GM13976 (cell line): ENCODE results near the gene SHANK2.
"Not testable (repeated sequence)": the region's sequence is repeated elsewhere in the genome, so short reads cannot be mapped to it uniquely, and the experiment has no call there.

ENCODE experiments used
- DNase-seq: peaks from one replicate; pipeline ENCODE4 v3.0.0; 2012; ENCODE audit warnings: low spot score
- in situ Hi-C: fragments of 300-500 bp; cut with MboI; formaldehyde crosslinking; loops from one replicate; pipeline ENCODE4 v1.12.0; 2022; ENCODE audit warnings: low sequenced_read_pairs, mixed read lengths, inconsistent platforms; ENCODE audit not compliant: unreplicated experiment
- TF ChIP-seq, protein P1 (sequence below): IDR thresholded peaks from 2 replicates; pipeline ENCODE4 v1.5.1; 2012; ENCODE audit warnings: borderline replicate concordance, mild to moderate bottlenecking; ENCODE audit not compliant: insufficient read depth; ENCODE audit errors: extremely low read depth, missing control alignments, control extremely low read depth

The SHANK2 gene

DNA sequence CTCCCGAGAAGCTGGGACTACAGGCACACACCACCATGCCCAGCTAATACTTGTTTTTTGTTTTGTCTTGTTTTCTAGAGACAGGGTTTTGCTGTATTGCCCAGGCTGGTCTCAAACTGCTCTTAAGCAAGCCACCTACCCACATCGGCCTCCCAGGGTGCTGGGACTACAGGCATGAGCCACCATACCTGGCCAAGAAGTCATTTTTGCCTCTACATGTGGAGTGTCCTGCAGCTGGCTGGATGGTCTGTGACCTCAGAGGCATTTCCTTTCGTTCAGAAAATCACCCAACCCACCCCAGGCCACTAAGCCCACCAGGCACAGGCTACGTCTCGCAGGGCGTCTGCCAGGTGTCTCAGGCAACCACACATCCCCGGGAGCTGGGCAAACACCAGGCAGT is 12.8 kb downstream of the SHANK2 start:
- DNase-seq, result no peak
- TF ChIP-seq, protein P1, sequence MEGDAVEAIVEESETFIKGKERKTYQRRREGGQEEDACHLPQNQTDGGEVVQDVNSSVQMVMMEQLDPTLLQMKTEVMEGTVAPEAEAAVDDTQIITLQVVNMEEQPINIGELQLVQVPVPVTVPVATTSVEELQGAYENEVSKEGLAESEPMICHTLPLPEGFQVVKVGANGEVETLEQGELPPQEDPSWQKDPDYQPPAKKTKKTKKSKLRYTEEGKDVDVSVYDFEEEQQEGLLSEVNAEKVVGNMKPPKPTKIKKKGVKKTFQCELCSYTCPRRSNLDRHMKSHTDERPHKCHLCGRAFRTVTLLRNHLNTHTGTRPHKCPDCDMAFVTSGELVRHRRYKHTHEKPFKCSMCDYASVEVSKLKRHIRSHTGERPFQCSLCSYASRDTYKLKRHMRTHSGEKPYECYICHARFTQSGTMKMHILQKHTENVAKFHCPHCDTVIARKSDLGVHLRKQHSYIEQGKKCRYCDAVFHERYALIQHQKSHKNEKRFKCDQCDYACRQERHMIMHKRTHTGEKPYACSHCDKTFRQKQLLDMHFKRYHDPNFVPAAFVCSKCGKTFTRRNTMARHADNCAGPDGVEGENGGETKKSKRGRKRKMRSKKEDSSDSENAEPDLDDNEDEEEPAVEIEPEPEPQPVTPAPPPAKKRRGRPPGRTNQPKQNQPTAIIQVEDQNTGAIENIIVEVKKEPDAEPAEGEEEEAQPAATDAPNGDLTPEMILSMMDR, result no peak
- in situ Hi-C loops, result no loop called here

DNA sequence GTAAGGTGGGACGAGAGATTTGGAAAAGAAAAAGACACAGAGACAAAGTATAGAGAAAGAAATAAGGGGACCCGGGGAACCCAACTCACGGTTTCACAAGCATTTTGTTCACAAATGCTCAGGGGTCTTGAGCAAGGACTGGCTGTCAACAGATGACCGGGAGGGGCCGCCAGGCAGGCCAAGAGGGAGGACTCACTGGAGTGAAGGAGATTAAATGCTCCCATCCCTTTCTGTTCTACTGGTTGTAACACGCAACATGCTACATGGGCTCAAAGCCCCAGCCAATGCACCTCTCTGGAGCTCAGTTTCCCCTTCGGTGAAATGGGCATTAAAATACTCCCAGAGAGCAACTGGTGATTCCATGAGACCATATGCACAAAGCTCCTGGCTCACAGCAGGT is 13.4 kb downstream of the SHANK2 start:
- TF ChIP-seq, protein P1, result no peak
- in situ Hi-C loops, result no loop called here
- no peak for DNase-seq

DNA sequence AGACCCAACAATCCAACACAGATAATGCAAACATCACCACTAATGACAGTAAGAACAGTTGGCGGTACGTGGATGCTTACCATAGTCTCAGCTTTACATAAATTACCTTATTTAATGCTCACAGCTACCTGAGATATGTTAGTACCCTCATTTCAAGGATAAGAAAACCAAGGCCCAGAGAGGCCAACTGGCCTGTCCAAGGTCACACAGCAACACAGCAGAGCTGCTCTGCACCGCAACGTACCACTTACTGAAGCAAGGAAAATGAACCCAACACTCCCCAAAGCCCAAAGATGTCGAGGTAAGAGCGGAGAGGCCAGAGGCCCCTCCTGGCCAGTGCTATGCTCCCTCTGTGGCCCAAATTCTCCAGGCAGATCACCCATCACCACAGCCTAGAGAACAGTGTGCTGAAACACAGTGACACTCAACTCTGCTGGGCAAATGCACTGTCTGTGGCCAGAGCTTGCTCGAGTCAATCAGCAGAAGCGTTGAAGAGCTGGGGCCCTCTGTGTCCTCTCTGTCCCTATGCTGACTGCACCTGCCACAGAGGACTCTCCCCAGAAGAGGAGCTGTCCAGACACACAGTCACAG is 14.0 kb downstream of the SHANK2 start:
- in situ Hi-C loops, result no loop called here
- no peak for DNase-seq
- TF ChIP-seq, protein P1, result no peak

DNA sequence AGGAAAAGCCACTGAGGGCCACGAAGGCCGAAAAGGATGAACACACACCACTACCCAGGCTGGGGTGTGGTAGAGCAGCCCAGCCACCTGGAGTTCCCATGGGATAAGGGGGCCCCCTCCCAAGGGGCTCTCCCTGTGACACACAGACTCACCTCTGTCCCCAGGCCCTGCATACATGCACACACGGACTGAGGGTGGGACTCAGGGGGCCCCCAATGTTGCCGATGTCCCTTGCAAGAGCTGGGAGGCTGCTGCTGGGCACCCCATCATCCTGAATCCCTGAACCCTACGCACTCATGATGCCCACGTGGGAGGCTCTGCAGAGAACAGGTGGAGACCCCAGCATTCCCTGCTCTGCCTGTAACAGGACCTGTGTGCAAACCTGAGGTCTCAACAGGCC is 14.5 kb downstream of the SHANK2 start:
- TF ChIP-seq, protein P1, result no peak
- in situ Hi-C loops, result no loop called here
- DNase-seq, result no peak

DNA sequence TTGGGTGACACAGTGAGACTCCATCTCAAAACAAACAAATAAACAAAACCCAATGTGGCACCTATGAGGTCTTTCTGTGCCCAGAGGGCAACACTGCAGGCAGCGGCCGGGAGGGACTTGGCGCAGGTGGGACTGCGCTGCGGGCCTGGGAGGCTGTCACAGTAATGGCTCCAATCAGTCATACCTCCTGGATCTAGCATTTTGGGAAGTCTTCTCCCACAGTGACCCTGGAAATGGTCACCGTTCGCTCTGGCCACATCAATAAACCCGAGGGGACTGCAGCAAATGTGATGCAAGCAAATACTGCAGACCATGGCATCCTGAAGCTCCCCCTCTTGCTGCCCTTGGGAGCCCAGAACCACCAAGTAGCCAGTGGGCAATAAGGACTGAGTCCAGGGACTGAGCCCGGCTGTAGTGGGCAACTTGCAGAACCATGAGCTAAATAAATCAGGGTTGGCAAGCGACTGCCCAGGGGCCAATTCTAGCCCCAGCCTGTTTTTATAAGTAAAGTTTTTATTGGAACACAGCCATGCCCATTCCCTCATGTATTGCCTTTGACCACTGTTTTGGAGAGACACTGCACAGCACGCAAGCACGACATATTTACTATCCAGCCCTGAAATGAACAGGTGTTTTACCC is 15.4 kb downstream of the SHANK2 start:
- in situ Hi-C loops, result no loop called here
- TF ChIP-seq, protein P1, result no peak
- no peak for DNase-seq

DNA sequence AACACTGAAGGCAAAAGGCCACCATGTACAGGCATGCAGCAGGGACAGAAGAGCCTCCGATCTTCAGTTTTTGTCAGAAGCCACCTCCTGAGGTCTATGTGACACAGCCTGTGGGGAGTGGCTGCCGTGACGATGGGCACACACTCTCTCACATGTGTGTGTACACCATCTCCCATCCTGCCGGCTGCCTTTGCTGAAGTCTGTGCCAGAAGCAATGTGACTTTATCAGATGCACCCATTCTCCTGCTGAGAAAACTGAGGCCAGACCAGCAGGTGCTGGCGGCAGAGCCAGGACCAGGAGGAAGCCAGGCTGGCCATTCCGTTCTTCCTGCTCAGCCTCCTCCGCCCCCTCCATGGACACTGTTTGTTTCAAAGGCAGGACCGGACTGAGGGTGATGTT is 16.7 kb downstream of the SHANK2 start:
- TF ChIP-seq, protein P1, result no peak
- DNase-seq, result no peak
- in situ Hi-C loops, result no loop called here

DNA sequence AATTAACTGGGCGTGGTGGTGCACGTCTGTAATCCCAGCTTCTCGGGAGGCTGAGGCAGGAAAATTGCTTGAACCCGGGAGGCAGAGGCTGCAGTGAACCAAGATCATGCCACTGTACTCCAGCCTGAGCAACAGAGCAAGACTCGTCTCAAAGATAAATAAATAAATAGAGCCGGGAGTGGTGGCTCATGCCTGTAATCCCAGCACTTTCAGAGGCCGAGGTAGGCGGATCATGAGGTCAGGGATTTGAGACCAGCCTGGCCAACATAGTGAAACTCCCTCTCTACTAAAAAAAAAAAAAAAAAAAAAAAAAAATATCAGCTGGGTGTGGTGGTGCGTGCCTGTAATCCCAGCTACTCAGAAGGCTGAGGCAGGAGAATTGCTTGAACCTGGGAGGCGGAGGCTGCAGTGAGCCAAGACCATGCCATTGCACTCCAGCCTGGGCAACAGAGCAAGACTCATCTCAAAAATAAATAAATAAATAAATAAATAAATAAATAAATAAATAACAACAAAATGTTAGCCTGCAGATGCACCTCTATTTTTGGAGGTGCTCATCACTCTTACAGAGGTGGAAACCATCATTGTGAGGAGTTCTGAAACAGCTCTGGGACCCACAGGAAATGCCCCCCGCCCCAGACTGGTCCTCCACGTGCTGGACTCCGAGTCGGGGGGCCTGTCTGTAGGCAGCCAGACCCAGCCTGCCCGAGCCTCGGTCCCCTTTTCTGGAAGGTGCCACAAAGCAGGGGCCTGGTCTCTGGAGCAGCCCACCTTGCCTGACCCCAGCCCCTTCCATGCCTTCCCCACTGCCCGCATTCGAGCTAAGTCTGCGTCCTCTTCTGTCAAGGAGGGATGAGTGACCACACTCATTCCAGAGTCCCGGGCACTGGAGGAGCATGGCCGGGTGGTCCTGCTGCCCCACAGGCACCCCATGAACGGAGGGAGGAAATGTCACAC is 18.2 kb downstream of the SHANK2 start:
- in situ Hi-C loops, DNase-seq: not testable (repeated sequence)
